GM12878 (cell line): ENCODE results near the gene GABBR2. TPM values are rescaled to one million over a fixed set of nuclear protein-coding genes. Genes with fewer than 3 reads are reported as not detected.

ENCODE experiments used
- ATAC-seq: fragments of 200-7000 bp; cut with Tn5 transposase; 3 replicates; pipeline ENCODE4 v1.9.1; 2020; ENCODE audit warnings: mild to moderate bottlenecking, moderate library complexity
- BruUV-seq: library from RNA; stranded (reverse); fragments of 400-500 nt; replicated peaks from 2 replicates; lab custom pipeline; 2021; lab: Mats Ljungman, UMichigan
- CTCF ChIA-PET: fragments of 300-600 bp; sonication (Branson Sonifier 250); formaldehyde crosslinking; extraction: SDS; loops from one replicate; lab custom pipeline; 2021; ENCODE audit warnings: inconsistent platforms; lab: Yijun Ruan, JAX
- POLR2A ChIA-PET: fragments of 350-600 bp; formaldehyde crosslinking; extraction: SDS; loops from one replicate; lab custom pipeline; 2021; ENCODE audit warnings: inconsistent platforms; lab: Charles Lee
- RAD21 ChIA-PET: fragments of 300-600 bp; sonication (Branson Sonifier 250); formaldehyde crosslinking; loops from one replicate; lab custom pipeline; 2023; ENCODE audit warnings: antibody characterized with exemption; ENCODE audit not compliant: unreplicated experiment; lab: Charles Lee
- SMC1A ChIA-PET: fragments of 300-600 bp; sonication (Branson Sonifier 250); formaldehyde crosslinking; loops from one replicate; lab custom pipeline; 2023; ENCODE audit not compliant: unreplicated experiment, uncharacterized antibody; lab: Charles Lee
- DNase-seq: peaks from one replicate; pipeline ENCODE4 v3.0.0-alpha.2; 2011; ENCODE audit warnings: low read depth, low spot score
- FAIRE-seq: peaks from 3 replicates; lab custom pipeline; 2011; peaks lifted over from hg19 to GRCh38; lab: Jason Lieb, UNC
- H2AFZ ChIP-seq: 2 replicates; pipeline ENCODE4 v1.6.0; 2011; ENCODE audit warnings: low read depth, low read length, control low read depth; ENCODE audit not compliant: control insufficient read depth
- H3K27ac ChIP-seq: 2 replicates; pipeline ENCODE4 v1.5.1; 2011; ENCODE audit warnings: control low read depth; ENCODE audit not compliant: control insufficient read depth, insufficient read depth
- H3K27me3 ChIP-seq, 2 experiments: replicated peaks in 1 of 2; 2 replicates each; pipeline versions ENCODE4 v1.6.0 to v1.6.1; 2011; ENCODE audit warnings: low read length in 1 of 2; ENCODE audit not compliant: control insufficient read depth in 2 of 2, insufficient read depth in 2 of 2
- H3K36me3 ChIP-seq, 2 experiments: 2 replicates each; pipeline ENCODE4 v1.5.1; 2011; ENCODE audit warnings: low read length in 1 of 2; ENCODE audit not compliant: control insufficient read depth in 2 of 2, insufficient read depth in 2 of 2
- H3K4me1 ChIP-seq: 2 replicates; pipeline ENCODE4 v1.6.1; 2011; ENCODE audit warnings: mild to moderate bottlenecking, low read length, moderate library complexity, mixed read lengths; ENCODE audit not compliant: control insufficient read depth, insufficient read depth
- H3K4me2 ChIP-seq: 2 replicates; pipeline ENCODE4 v1.6.0; 2011; ENCODE audit warnings: control low read depth; ENCODE audit not compliant: control insufficient read depth, insufficient read depth
- H3K4me3 ChIP-seq: fragments of 200-600 bp; sonication (generic); 2 replicates; pipeline ENCODE4 v1.5.1; 2016
- H3K79me2 ChIP-seq: 2 replicates; pipeline ENCODE4 v1.6.0; 2011; ENCODE audit warnings: low read length; ENCODE audit not compliant: control insufficient read depth, insufficient read depth
- H3K9ac ChIP-seq: 2 replicates; pipeline ENCODE4 v1.8.0; 2011; ENCODE audit warnings: low read length, control low read depth, mixed read lengths; ENCODE audit not compliant: control insufficient read depth, insufficient read depth
- H3K9me3 ChIP-seq: replicated peaks from 3 replicates; pipeline ENCODE4 v1.5.1; 2011; ENCODE audit warnings: mild to moderate bottlenecking, low read length; ENCODE audit not compliant: control insufficient read depth, insufficient read depth
- H4K20me1 ChIP-seq: 2 replicates; pipeline ENCODE4 v1.6.0; 2011; ENCODE audit not compliant: control insufficient read depth, insufficient read depth
- ATF2 ChIP-seq: IDR thresholded peaks from 2 replicates; pipeline ENCODE4 v1.6.1; 2012; ENCODE audit warnings: low read length, inconsistent platforms
- FOXM1 ChIP-seq: IDR thresholded peaks from 2 replicates; pipeline ENCODE4 v1.6.1; 2012; ENCODE audit warnings: low read depth, mild to moderate bottlenecking, inconsistent platforms, low read length, moderate library complexity
- JUNB ChIP-seq: IDR thresholded peaks from 2 replicates; pipeline ENCODE4 v1.6.1; 2016; ENCODE audit warnings: antibody characterized with exemption, mild to moderate bottlenecking
- MEF2A ChIP-seq: IDR thresholded peaks from 2 replicates; pipeline ENCODE4 v1.6.1; 2011; ENCODE audit warnings: low read depth, mild to moderate bottlenecking, low read length, moderate library complexity; ENCODE audit not compliant: insufficient read depth
- RUNX3 ChIP-seq: IDR thresholded peaks from 2 replicates; pipeline ENCODE4 v1.6.1; 2012; ENCODE audit warnings: low read length, inconsistent platforms
- TCF7 ChIP-seq: IDR thresholded peaks from 2 replicates; pipeline ENCODE4 v1.6.1; 2014; ENCODE audit warnings: antibody characterized with exemption, borderline replicate concordance
- ZNF24 ChIP-seq: fragments of 450-650 bp; IDR thresholded peaks from 2 replicates; pipeline ENCODE4 v1.6.1; 2017; ENCODE audit warnings: antibody characterized with exemption, mild to moderate bottlenecking
- WGBS: methylation state at CpG from one replicate; pipeline ENCODE4 v1.1.6; 2016; ENCODE audit warnings: low lambda C conversion rate; ENCODE audit not compliant: insufficient replicate concordance, insufficient coverage; ENCODE audit errors: missing lambda C conversion rate; 5-methylcytosine and 5-hydroxymethylcytosine counted together
- in situ Hi-C: fragments of 300-500 bp; cut with MboI; formaldehyde crosslinking; loops from 9 replicates; pipeline ENCODE4 v1.14.3; 2018; ENCODE audit warnings: mixed read lengths
- intact Hi-C: fragments of 100-400 bp; cut with micrococcal nuclease; formaldehyde crosslinking; loops from one replicate; pipeline ENCODE4 v1.14.2; 2022; ENCODE audit not compliant: unreplicated experiment
- polyA plus RNA-seq, 11 experiments: library from polyadenylated mRNA; depleted of rRNA in 4 of 11; unstranded in 6 of 11; stranded (reverse) in 5 of 11; fragments of >200 nt; fragmentation: Nextera tagmentation in 4 of 11; fragmentation: Illumina TruSeq in 1 of 11; extraction: Ambion mirVana in 4 of 11; extraction: Trizol in 1 of 11; gene quantifications; 1 replicate in 1 of 11; 2 replicates in 10 of 11; pipeline versions ENCODE4 v1.2.1 to v1.2.3, GENCODE V29; 2011 to 2016; ENCODE audit warnings: inconsistent platforms in 2 of 11, missing spikeins in 2 of 11, low read depth in 1 of 11
- total RNA-seq, 4 experiments: library from RNA; depleted of rRNA in 3 of 4; stranded (reverse); fragments of >200 nt in 3 of 4; fragmentation: Illumina TruSeq in 1 of 4; extraction: Trizol in 1 of 4; gene quantifications; 2 replicates each; pipeline versions ENCODE4 v1.2.1 to v1.2.3, GENCODE V29; 2013 to 2021

The GABBR2 gene
- total and polyA plus RNA-seq, 10 of the 15 experiments (the other 5 are each of a cell fraction or from before 2014, with no cell fraction given): 0.02 to 2.2 (median 0.06) TPM; not detected in 2

- FAIRE-seq (peak; percentile 83), DNase-seq (no peak), ATAC-seq (no peak; the same call in 1 of the 3 replicates)
- Histone ChIP-seq H3K27me3 (peaks cover 0 to 3% of the 10 kb centered on the region in 2 experiments; a peak in 2 of 4 replicates), H3K27ac (no peak overlapping the region), H3K4me2 (no peak overlapping the region), H4K20me1 (no peaks in the 10 kb centered on the region), H3K79me2 (no peaks in the 10 kb centered on the region), H3K9me3 (no peaks in the 10 kb centered on the region), H3K36me3 (no peaks in the 10 kb centered on the region), H3K4me3 (no peak overlapping the region), H3K4me1 (no peaks in the 10 kb centered on the region), H3K9ac (no peak overlapping the region), H2AFZ (no peak overlapping the region)
- WGBS: 1% methylated on average over 3 of the region's 3 CpGs
- in situ Hi-C loops (no loop called here), intact Hi-C loops (no loop called here)
- ChIA-PET RAD21 (no interaction called here), CTCF (no interaction called here), SMC1A (no interaction called here), POLR2A (no interaction called here)
- TF ChIP-seq TCF7 (peak; percentile 42; the same call in 1 of the 2 replicates), ZNF24 (no peak), FOXM1 (no peak), RUNX3 (peak; percentile 74), MEF2A (peak; percentile 41; the same call in 1 of the 2 replicates), JUNB (peak; percentile 53), ATF2 (0 out of 2 replicates have a peak, but pooled peaks have one; percentile 45)
- no TSS peak for BruUV-seq
These were observed 217.5 kb downstream of the GABBR2 start for GRCh38 chr9:98491231-98491651.
